Liver (tissue), 9 donors: ENCODE results near the gene TBC1D9B. TPM values are rescaled to one million over a fixed set of nuclear protein-coding genes. Genes with fewer than 3 reads are reported as not detected.

Experiments used
- DNase-seq: peaks from one replicate; pipeline ENCODE4 v3.0.0-alpha.2; 2017; ENCODE audit warnings: low spot score
- H3K27ac ChIP-seq, 2 donors: one replicate each; pipeline ENCODE4 v1.7.0; 2013; ENCODE audit warnings: inconsistent platforms in 2 of 2, low read length in 2 of 2, control low read depth in 1 of 2, low read depth in 1 of 2, mild to moderate bottlenecking in 1 of 2
- H3K27me3 ChIP-seq, 4 donors: one replicate each; pipeline versions ENCODE4 v1.6.1 to v1.7.0; 2013; ENCODE audit warnings: low read length in 3 of 4, inconsistent platforms in 1 of 4, mild to moderate bottlenecking in 1 of 4, moderate library complexity in 1 of 4; ENCODE audit not compliant: control insufficient read depth in 4 of 4, insufficient read depth in 4 of 4
- H3K36me3 ChIP-seq, 4 donors: one replicate each; pipeline versions ENCODE4 v1.6.1 to v1.7.0; 2013; ENCODE audit warnings: low read length in 3 of 4, mild to moderate bottlenecking in 3 of 4, low read depth in 1 of 4, moderate library complexity in 1 of 4; ENCODE audit not compliant: control insufficient read depth in 4 of 4, insufficient read depth in 3 of 4
- H3K4me1 ChIP-seq, 4 donors: one replicate each; pipeline versions ENCODE4 v1.6.1 to v1.7.0; 2013; ENCODE audit warnings: low read length in 3 of 4, mild to moderate bottlenecking in 3 of 4, moderate library complexity in 1 of 4; ENCODE audit not compliant: control insufficient read depth in 4 of 4, insufficient read depth in 4 of 4
- H3K4me3 ChIP-seq, 3 donors: one replicate each; pipeline versions ENCODE4 v1.6.1 to v1.7.0; 2013; ENCODE audit warnings: low read length in 3 of 3, control low read depth in 1 of 3, low read depth in 1 of 3, mild to moderate bottlenecking in 1 of 3
- H3K9ac ChIP-seq, 2 donors: one replicate each; pipeline ENCODE4 v1.7.0; 2013; ENCODE audit warnings: low read length in 2 of 2, mild to moderate bottlenecking in 2 of 2, moderate library complexity in 2 of 2, control low read depth in 1 of 2, low read depth in 1 of 2
- H3K9me3 ChIP-seq, 4 donors: one replicate each; pipeline versions ENCODE4 v1.6.1 to v1.7.0; 2013; ENCODE audit warnings: low read length in 3 of 4; ENCODE audit not compliant: control insufficient read depth in 4 of 4
- ATF3 ChIP-seq: IDR thresholded peaks from 2 replicates; pipeline ENCODE4 v1.6.1; 2016; ENCODE audit warnings: antibody characterized with exemption
- CTCF ChIP-seq: fragments of 150-350 bp; IDR thresholded peaks from 2 replicates; pipeline ENCODE4 v1.5.1; 2017; ENCODE audit warnings: improper control_type of control experiment, low read depth, low read length; ENCODE audit not compliant: missing input control
- EGR1 ChIP-seq, 2 donors: IDR thresholded peaks; 2 replicates each; pipeline ENCODE4 v1.6.1; 2016 to 2018; ENCODE audit warnings: antibody characterized with exemption in 2 of 2, low read depth in 2 of 2
- FOXA1 ChIP-seq: IDR thresholded peaks from 2 replicates; pipeline ENCODE4 v1.6.1; 2016; ENCODE audit warnings: antibody characterized with exemption
- FOXA2 ChIP-seq: IDR thresholded peaks from 2 replicates; pipeline ENCODE4 v1.6.1; 2016; ENCODE audit warnings: antibody characterized with exemption
- HNF4A ChIP-seq, 2 donors: conservative IDR thresholded peaks; 2 replicates each; pipeline ENCODE4 v1.6.1; 2016; ENCODE audit warnings: antibody characterized with exemption in 2 of 2, mild to moderate bottlenecking in 2 of 2
- HNF4G ChIP-seq: IDR thresholded peaks from 2 replicates; pipeline ENCODE4 v1.6.1; 2016; ENCODE audit warnings: antibody characterized with exemption
- NR2F2 ChIP-seq: IDR thresholded peaks from 2 replicates; pipeline ENCODE4 v1.6.1; 2016; ENCODE audit warnings: antibody characterized with exemption
- RXRA ChIP-seq, 2 donors: IDR thresholded peaks; 2 replicates each; pipeline ENCODE4 v1.6.1; 2017 to 2018; ENCODE audit warnings: antibody characterized with exemption in 2 of 2, mild to moderate bottlenecking in 1 of 2
- TAF1 ChIP-seq: conservative IDR thresholded peaks from 2 replicates; pipeline ENCODE4 v1.6.1; 2016; ENCODE audit warnings: antibody characterized with exemption, mild to moderate bottlenecking
- YY1 ChIP-seq: IDR thresholded peaks from 2 replicates; pipeline ENCODE4 v1.6.1; 2016; ENCODE audit warnings: antibody characterized with exemption, mild to moderate bottlenecking
- ZBTB33 ChIP-seq: IDR thresholded peaks from 2 replicates; pipeline ENCODE4 v1.6.1; 2016; ENCODE audit warnings: antibody characterized with exemption
- WGBS: extraction: QIAGEN DNeasy Blood & Tissue Kit; methylation state at CpG from one replicate; pipeline ENCODE4 v1.1.7; 2013; 5-methylcytosine and 5-hydroxymethylcytosine counted together
- polyA plus RNA-seq, 2 donors: library from polyadenylated mRNA; stranded (reverse) in 1 of 2; unstranded in 1 of 2; fragments of 200-250 nt in 1 of 2; fragments of >200 nt in 1 of 2; fragmentation: Nextera tagmentation in 1 of 2; extraction: Ambion mirVana in 1 of 2; gene quantifications; one replicate each; pipeline versions ENCODE4 v1.2.1 to v1.2.3, GENCODE V29; 2013 to 2015
- total RNA-seq, 2 donors: library from RNA; depleted of rRNA; stranded (reverse); fragments of >200 nt; gene quantifications; one replicate each; pipeline ENCODE4 v1.2.3, GENCODE V29; 2014
- TF ChIP-seq, protein P1 (sequence below): IDR thresholded peaks from 2 replicates; pipeline ENCODE4 v1.6.1; 2016; ENCODE audit warnings: antibody characterized with exemption
- donor health status: healthy.
- donor health status: healthy.
- donor health status: healthy.
- donor health status: healthy.
- donor health status: healthy.

TBC1D9B gene
- total and polyA plus RNA-seq, 4 donors = 23.1 to 55.4 (median 38.7) TPM

GRCh38 chr5:179900711-179901110 lies 7.0 kb downstream of the TBC1D9B start:
- WGBS = 89% methylated on average over 13 of the region's 13 CpGs
- Histone ChIP-seq H3K36me3 (peaks cover 5 to 44% (median 27%) of the 10 kb centered on the region in 4 donors), H3K27ac (no peak overlapping the region), H3K4me3 (no peak overlapping the region), H3K9me3 (no peaks in the 10 kb centered on the region), H3K4me1 (peaks cover 0 to 1% (median 0%) of the 10 kb centered on the region in 4 donors), H3K9ac (no peak overlapping the region), H3K27me3 (no peaks in the 10 kb centered on the region)
- TF ChIP-seq ATF3 = no peak
- TF ChIP-seq HNF4G = no peak
- TF ChIP-seq CTCF = no peak
- TF ChIP-seq EGR1 (IDR thresholded peaks at IDR 0.05; ENCODE audit: low read depth in 2 of 2) = no peak
- TF ChIP-seq NR2F2 = no peak
- TF ChIP-seq TAF1 = no peak
- no peak for TF ChIP-seq FOXA1
- TF ChIP-seq FOXA2 = no peak
- no peak for TF ChIP-seq ZBTB33
- TF ChIP-seq YY1 = no peak
- DNase-seq = no peak

DNA sequence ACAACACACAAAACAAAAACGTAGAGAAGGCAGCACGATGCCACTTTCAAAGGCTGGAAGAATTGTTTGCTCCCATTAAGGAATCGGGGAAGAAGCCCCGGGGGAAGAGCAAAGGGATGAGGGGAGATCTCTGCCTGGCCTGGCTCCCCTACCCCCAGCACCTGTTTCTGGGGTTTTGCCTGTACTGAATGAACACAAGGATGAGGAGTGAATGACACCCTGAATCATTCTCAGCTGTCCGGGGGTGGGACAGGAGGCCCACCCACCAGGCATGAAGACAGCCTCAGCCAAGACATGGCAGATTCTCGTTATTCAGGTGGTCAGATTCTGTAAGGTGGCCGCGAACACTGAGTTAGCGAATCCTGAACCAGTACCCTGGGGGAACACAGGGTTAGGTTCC lies 7.5 kb downstream of the TBC1D9B start:
- Histone ChIP-seq H3K4me1 (peaks cover 0 to 6% (median 0%) of the 10 kb centered on the region in 4 donors), H3K9me3 (no peaks in the 10 kb centered on the region), H3K27ac (no peak overlapping the region), H3K9ac (no peak overlapping the region), H3K4me3 (no peak overlapping the region), H3K27me3 (no peaks in the 10 kb centered on the region), H3K36me3 (peaks cover 5 to 46% (median 29%) of the 10 kb centered on the region in 4 donors)
- 88% methylated on average over 9 of the region's 9 CpGs for WGBS
- TF ChIP-seq HNF4A (conservative IDR thresholded peaks at IDR 0.05) (no peak), ATF3 (no peak)
- DNase-seq = no peak

DNA sequence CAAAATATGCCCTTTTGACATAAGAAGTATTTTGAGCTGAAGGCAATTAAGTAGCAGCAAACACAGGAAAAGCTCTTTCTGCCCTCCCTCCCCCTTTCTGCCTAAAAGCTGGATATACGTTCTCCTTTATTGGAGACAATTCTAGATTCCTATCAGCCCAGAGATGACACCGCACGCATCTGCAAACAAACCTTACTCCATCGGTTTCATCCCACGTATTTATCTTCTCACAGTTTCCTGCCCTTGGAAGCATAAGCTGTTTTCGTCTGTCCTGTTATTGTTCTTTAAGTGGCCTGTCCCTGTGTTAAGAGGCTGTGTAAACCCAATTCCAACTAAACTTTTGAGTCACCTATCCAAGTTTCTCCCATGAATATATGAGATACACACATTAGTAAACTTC lies 11.8 kb downstream of the TBC1D9B start:
- Histone ChIP-seq H3K9ac (no peak overlapping the region), H3K36me3 (peaks cover 11 to 54% (median 48%) of the 10 kb centered on the region in 4 donors), H3K9me3 (no peaks in the 10 kb centered on the region), H3K4me3 (no peak overlapping the region), H3K27me3 (no peaks in the 10 kb centered on the region), H3K4me1 (peaks cover 0 to 12% (median 0%) of the 10 kb centered on the region in 4 donors), H3K27ac (no peak overlapping the region)
- TF ChIP-seq RXRA (IDR thresholded peaks at IDR 0.05) (no peak), TAF1 (no peak), ATF3 (no peak), FOXA1 (no peak)
- TF ChIP-seq, protein P1, sequence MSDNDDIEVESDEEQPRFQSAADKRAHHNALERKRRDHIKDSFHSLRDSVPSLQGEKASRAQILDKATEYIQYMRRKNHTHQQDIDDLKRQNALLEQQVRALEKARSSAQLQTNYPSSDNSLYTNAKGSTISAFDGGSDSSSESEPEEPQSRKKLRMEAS = no peak
- DNase-seq = no peak
- 81% methylated on average over 6 of the region's 6 CpGs for WGBS
